Cardiac septum (tissue), 1 donor: Measurements from ENCODE around the gene PSMG2. TPM values are rescaled to one million over a fixed set of nuclear protein-coding genes. Genes with fewer than 3 reads are reported as not detected.

Experiments
- DNase-seq: peaks from one replicate; pipeline ENCODE4 v3.0.0-alpha.2; 2020; ENCODE audit warnings: low spot score
- intact Hi-C: fragments of 100-400 bp; cut with DNase I; formaldehyde crosslinking; loops from one replicate; pipeline ENCODE4 v1.14.0; 2022
- long read RNA-seq: library from polyadenylated mRNA; unstranded; transcript quantifications from one replicate; pipeline ENCODE4 v2.0.0, GENCODE V29; 2021
- total RNA-seq: library from RNA; stranded (reverse); fragmentation: NEBNext Ultra II Directional; extraction: Animal tissue kit (Norgen Biotek cat#: 25700); gene quantifications from one replicate; pipeline ENCODE4 v1.2.1, GENCODE V29; 2021
- donor health status: DM: no; HTN: no; CAD: no.

The PSMG2 gene, protein sequence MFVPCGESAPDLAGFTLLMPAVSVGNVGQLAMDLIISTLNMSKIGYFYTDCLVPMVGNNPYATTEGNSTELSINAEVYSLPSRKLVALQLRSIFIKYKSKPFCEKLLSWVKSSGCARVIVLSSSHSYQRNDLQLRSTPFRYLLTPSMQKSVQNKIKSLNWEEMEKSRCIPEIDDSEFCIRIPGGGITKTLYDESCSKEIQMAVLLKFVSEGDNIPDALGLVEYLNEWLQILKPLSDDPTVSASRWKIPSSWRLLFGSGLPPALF
- total RNA-seq, result 43.8 TPM
- long read RNA-seq, transcript PSMG2-201 (7 exons, 1,686 nt), result major isoform, 46 of 53 reads
- long read RNA-seq, partial matches to known transcripts, result 2 of 53 reads
- long read RNA-seq, other reads (novel, unspliced or antisense), result 3 of 53 reads

- intact Hi-C loops, result no loop called here
- DNase-seq, result peak; percentile 93
Measured at GRCh38 chr18:12702221-12703095, at the start of gene PSMG2, which contains the start of gene CEP76. PSMG2 (plus strand) TSS chr18:12703042; CDS start chr18:12703108, 66 bp downstream. CEP76 (minus strand) TSS chr18:12702723; CDS start chr18:12702548, 175 bp downstream.

DNA sequence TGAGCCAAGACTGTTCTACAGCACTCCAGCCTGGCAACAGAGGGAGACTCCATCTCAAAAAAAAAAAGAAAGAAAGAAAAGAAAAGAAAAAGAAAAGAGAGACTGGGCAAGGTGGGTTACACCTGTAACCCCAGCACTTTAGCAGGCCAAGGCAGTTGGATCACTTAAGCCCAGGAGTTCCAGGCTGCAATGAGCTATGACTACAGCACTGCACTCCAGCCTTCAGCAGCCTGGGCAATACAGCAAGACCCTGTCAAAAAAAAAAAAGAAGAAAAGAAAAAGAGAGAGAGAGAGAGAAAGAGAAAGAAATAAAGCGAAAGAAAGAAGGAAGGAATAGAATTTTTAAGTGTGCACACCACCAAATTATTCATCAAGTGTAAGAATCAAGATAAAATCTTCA, 47.9 kb upstream of the PSMG2 start:
- intact Hi-C loops, result loop anchor here (5.0 kb wide), 4 partner anchors 58 to 368 kb away; partner anchors contain the start of gene AFG3L2

GRCh38 chr18:12656605-12656937, 46.3 kb upstream of the PSMG2 start:
- intact Hi-C loops, result loop anchor here (5.0 kb wide), 4 partner anchors 59 to 369 kb away; partner anchors contain the start of gene AFG3L2
- no peak for DNase-seq

More for the DNA sequence above, 47.9 kb upstream of the PSMG2 start:
- DNase-seq, result no peak

DNA sequence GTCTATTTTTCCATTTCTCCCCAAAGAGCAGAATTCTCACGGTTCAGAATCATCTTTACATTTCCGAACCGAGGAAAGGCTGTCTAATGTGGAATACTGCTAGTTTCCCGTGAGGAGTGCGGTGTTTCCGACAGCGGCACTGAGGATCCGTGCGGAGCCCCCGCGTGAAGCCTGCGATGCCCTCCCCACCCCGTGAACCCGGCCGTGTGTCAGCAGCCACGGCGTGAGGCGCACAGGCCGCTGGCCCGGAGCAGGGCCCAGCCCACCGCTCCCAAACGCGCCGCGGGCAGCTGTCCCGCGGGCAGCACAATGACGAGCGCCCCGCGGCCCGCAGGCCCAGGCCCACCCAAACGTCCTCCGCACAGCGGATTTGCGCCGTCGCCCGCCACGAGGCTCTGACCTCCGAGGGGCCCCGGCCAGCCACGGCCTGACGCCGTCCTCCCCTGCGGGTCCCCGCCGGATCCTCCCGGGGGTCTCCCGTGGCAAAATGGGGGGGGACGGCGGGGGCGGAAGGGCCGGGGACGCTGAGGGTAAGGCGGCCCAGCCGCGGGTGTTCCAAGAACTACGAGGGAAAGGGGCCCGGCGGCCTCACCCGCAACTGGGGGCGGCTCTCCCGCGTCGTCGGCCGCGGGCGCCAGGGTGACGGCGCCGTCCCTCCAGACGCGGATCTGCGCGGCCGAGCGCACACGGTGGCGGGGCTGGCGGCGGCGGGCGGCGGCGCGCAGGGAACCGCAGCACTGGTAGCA, 45.7 kb upstream of the PSMG2 start:
- intact Hi-C loops, result loop anchor here (5.0 kb wide), 4 partner anchors 60 to 370 kb away; partner anchors contain the start of gene AFG3L2

DNA sequence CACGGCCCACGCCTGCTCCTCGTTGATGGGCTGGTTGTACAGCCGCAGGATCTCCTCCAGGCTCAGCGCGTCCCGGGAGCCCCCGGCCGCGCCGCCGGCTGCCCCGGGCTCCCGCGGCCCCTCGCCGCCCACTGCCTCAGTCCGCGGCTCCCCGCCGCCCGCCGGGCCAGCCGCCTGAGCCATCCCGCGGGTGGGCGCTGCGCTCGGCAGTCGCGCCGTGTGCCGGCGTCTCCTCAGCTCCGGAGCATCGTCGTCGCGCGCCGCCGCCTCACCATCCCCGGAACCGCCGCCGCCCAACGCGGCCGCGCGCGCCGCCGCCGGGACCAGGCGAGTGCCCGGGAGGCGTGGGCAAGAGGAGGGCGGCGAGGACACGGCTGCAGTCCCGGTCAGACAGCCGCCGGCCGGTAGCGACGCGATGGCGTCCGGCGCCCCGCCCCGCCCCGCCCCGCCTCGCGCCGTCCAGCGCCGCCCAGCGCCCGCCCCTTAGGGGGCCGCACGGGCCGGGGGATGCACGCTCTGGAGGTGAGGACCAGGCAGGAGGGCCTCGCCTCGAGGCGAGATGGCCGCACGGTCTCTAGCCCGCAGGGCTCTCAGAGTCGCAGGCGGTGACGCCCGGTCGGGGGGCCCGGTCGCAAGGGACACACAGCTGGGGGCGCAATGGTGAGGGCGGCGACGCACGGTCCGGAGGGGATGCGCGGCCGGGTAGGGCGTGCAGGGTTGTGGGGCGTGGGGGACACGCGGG, 45.0 kb upstream of the PSMG2 start, which contains the start of gene SPIRE1:
SPIRE1 (minus strand) TSS at position 424 of the 742 bp plus-strand sequence; CDS start at position 183, 241 bp downstream.
- peak; percentile 89 for DNase-seq
- intact Hi-C loops, result loop anchor here (1.0 to 5.0 kb wide), 5 partner anchors 61 to 371 kb away; partner anchors contain the start of genes AFG3L2 and PRELID3A

More for the DNA sequence above, 45.7 kb upstream of the PSMG2 start:
- no peak for DNase-seq

DNA sequence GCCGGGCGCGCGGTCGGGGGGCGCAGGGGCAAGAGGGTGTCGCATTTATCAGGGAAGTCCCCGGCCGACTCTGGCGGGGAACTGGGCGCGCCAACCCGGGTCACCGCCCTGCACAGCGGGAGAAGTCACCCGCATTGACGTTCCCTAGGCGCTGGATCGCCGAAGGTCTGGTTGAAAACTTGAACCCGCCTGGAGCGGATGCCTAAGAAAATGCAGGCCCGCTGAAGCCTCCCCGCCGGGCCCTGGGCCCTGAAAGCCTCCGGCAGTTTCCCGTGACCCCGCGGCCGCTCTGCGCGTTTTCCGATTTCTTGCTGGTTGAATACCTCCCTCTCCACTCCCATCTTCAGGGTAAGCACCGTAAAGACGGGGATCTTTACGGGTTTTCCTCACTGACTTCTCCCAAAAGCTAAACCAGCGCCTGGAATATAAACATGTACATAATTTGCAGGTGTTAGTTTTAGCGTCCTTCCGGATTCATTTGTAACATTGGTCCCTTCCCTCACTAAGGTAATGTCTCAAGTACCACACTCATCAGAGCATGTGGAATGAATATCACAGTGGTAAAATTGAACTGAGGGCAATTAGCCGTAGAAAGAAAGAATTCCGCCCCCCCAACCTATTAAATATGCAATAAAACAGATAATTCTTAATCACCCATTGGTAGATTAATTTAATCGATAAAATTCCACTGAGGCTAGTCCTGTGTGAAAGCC, 44.3 kb upstream of the PSMG2 start:
- peak; percentile 76 for DNase-seq
- intact Hi-C loops, result loop anchor here (1.0 to 5.0 kb wide), 5 partner anchors 61 to 371 kb away; partner anchors contain the start of genes AFG3L2 and PRELID3A

- intact Hi-C loops, result loop anchor here (1.0 to 5.0 kb wide), 5 partner anchors 63 to 373 kb away; partner anchors contain the start of gene AFG3L2
- no peak for DNase-seq
Measured at GRCh38 chr18:12659904-12660605, 42.8 kb upstream of the PSMG2 start.

DNA sequence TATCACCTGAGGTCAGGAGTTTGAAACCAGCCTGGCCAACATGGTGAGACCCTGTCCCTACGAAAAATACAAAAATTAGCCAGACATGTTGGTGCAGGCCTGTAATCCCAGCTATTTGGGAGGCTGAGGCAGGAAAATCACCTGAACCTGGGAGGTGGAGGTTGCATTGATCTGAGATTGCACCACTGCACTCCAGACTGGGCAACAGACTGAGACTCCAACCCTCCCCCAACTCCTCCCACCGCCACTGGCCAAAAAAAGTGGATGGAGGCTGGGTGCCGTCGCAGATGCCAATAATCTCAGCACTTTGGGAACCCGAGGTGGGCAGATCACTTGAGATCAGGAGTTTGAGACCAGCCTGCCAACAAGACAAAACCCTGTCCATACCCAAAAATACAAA, 34.8 kb upstream of the PSMG2 start:
- DNase-seq, result no peak
- intact Hi-C loops, result no loop called here

DNA sequence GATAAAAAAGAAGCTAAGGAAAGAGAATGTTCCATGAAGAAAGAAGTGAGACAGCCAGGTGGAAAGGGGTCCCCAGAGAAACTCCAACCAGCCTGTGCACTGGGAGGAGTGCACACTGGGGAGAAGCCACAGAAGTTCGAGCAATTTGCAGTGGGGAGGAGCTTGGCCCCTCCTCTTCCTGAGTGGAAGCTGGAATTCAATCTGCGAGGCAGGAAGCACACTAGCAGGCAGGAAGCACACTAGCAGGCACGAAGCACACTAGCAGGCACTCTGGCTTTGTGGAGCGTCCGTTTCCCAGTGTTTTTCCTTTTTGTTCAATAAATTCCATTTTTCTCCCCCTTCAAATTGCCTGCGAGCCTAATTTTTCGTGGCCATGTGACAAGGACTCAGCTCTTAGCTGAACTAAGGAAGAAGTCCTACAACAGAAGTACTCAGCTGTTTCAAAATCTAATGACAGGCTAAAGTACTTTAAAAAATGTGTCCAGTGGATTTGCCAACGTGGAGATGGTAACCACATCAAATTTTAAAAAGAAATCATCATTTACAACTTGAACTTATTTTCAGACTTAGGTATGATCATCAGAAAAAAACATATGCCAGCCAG, 23.6 kb upstream of the PSMG2 start:
- intact Hi-C loops, result no loop called here
- peak; percentile 82 for DNase-seq

- intact Hi-C loops, result no loop called here
Measured at GRCh38 chr18:12686100-12686499, 16.7 kb upstream of the PSMG2 start.

DNA sequence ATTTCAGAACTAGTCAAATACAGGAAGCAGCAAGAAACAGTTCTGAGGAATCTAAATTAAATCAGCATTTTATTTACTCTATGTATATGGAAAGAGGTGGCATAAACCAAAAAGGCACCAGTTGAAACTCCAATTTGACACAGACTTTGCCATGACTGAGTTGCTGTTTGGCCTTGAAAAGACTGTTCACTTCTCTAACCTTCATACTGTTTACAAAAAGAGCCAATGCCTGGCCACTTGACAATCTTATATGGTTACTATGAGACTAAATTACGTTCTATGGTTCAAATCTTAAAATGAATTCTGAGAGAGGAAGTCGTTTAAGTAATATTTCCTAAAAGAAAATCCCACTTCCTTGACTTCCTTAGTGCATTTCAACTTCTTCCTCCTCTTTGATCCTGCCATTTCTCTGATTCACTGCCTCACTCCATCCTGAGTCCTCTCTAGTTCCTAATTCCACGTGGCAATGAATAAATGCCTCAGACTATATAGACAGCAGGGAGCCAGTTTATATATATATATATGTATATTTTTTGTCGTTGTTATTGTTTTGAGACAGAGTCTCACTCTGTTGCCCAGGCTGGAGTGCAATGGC, 13.5 kb upstream of the PSMG2 start:
- intact Hi-C loops, result no loop called here
- no peak for DNase-seq

More at GRCh38 chr18:12686100-12686499, 16.7 kb upstream of the PSMG2 start:
- no peak for DNase-seq

DNA sequence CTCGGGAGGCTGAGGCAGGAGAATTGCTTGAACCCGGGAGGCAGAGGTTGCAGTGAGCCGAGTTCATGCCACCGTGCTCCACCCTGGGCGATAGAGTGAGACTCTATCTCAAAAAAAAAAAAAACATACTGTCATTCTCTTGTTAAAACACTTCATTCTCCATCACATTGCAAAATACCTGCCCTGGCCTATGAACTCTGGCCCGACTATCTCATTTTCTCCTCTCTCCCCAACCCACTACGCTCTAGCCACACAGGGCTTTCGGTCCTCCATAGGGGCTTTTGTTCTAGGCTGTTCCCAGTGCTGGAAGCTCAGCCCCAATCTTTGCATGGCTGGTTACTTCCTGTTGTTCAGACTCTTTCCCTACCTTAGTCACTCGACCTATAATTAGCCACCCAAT, 10.6 kb upstream of the PSMG2 start:
- DNase-seq, result no peak
- intact Hi-C loops, result no loop called here

GRCh38 chr18:12694032-12694431, 8.8 kb upstream of the PSMG2 start:
- no peak for DNase-seq
- intact Hi-C loops, result no loop called here

GRCh38 chr18:12699747-12700146, 3.1 kb upstream of the PSMG2 start:
- DNase-seq, result no peak
- intact Hi-C loops, result no loop called here

DNA sequence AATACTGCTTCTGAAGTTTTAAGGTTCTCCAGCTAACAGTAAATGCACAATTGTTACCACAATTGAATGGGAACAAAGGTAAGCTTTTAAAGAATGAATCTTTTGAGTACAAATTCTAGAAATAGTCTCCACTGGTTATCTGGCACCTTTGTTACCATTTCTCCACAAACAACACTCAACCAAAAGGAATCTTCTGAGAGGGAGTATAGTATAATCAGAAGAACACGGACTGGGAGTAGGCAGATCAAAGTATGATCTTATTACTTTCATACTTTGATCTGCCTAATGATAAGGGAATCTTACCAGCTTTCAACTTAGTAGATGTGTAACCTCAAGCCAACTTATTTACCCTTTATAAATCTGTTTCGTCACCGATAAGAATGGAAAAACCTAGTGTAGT, 1.7 kb upstream of the PSMG2 start:
- DNase-seq, result no peak
- intact Hi-C loops, result no loop called here

DNA sequence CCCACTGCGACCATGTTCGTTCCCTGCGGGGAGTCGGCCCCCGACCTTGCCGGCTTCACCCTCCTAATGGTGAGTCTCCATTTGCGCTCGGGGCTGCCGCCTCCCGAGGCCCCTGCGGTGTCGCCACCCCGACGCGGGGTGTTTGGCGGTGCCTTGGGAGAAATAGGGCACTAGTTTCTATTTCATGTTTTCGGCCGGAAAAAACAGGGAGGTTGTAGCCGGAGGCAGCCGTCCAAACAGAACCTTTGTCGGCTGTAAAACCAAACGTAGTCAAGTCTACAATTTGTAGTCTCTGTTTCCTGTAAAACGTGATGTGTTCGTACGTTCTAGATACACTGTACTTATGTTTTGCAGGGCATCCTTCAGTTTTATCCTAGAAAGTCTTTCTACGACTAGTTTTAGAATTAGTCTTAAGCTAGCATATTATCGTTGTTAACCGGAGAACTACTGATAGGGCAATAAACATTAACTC, 290 bp downstream of the PSMG2 start:
- DNase-seq, result no peak
- intact Hi-C loops, result no loop called here
